ENCODE measurements around the gene CASZ1.
A peak's percentile ranks its signal among the peaks of the same experiment; 100 is the strongest.

The CASZ1 gene

GRCh38 chr1:10716840-10717239 lies 79.6 kb downstream of the CASZ1 start:
- Histone ChIP-seq H3K27ac (ENCODE audit: low read length) (no peak overlapping the region), H3K4me1 (ENCODE audit: control insufficient read depth, low read depth, low read length) (peaks cover 24% of the 10 kb centered on the region), H3K27me3 (ENCODE audit: control insufficient read depth, insufficient read depth, low read length) (no peaks in the 10 kb centered on the region), H3K9ac (ENCODE audit: low read length) (no peak overlapping the region), H3K4me3 (ENCODE audit: low read length) (no peak overlapping the region), H3K36me3 (ENCODE audit: control insufficient read depth, low read depth, low read length) (no peaks in the 10 kb centered on the region), H3K9me3 (ENCODE audit: control insufficient read depth, low read depth, low read length) (no peaks in the 10 kb centered on the region)

- Histone ChIP-seq H3K27ac (ENCODE audit: low read length) (no peak overlapping the region), H3K27me3 (ENCODE audit: control insufficient read depth, insufficient read depth, low read length) (peaks cover 7% of the 10 kb centered on the region), H3K9me3 (ENCODE audit: control insufficient read depth, low read depth, low read length) (no peaks in the 10 kb centered on the region), H3K36me3 (ENCODE audit: control insufficient read depth, low read depth, low read length) (no peaks in the 10 kb centered on the region), H3K9ac (ENCODE audit: low read length) (no peak overlapping the region), H3K4me3 (ENCODE audit: low read length) (no peak overlapping the region), H3K4me1 (ENCODE audit: control insufficient read depth, low read depth, low read length) (peaks cover 23% of the 10 kb centered on the region)
Observed at GRCh38 chr1:10714337-10715114, 81.9 kb downstream of the CASZ1 start.

GRCh38 chr1:10713614-10714013 lies 82.8 kb downstream of the CASZ1 start:
- no peak overlapping the region for H3K9ac ChIP-seq (ENCODE audit: low read length)
- peaks cover 7% of the 10 kb centered on the region for H3K27me3 ChIP-seq (ENCODE audit: control insufficient read depth, insufficient read depth, low read length)
- H3K9me3 ChIP-seq (ENCODE audit: control insufficient read depth, low read depth, low read length), result no peaks in the 10 kb centered on the region
- no peak overlapping the region for H3K27ac ChIP-seq (ENCODE audit: low read length)
- peaks cover 29% of the 10 kb centered on the region for H3K4me1 ChIP-seq (ENCODE audit: control insufficient read depth, low read depth, low read length)
- no peaks in the 10 kb centered on the region for H3K36me3 ChIP-seq (ENCODE audit: control insufficient read depth, low read depth, low read length)
- H3K4me3 ChIP-seq (ENCODE audit: low read length), result no peak overlapping the region

GRCh38 chr1:10712568-10713362 lies 83.7 kb downstream of the CASZ1 start:
- Histone ChIP-seq H3K4me3 (ENCODE audit: low read length) (no peak overlapping the region), H3K36me3 (ENCODE audit: control insufficient read depth, low read depth, low read length) (no peaks in the 10 kb centered on the region), H3K9me3 (ENCODE audit: control insufficient read depth, low read depth, low read length) (no peaks in the 10 kb centered on the region), H3K4me1 (ENCODE audit: control insufficient read depth, low read depth, low read length) (peaks cover 29% of the 10 kb centered on the region), H3K27me3 (ENCODE audit: control insufficient read depth, insufficient read depth, low read length) (peaks cover 15% of the 10 kb centered on the region), H3K27ac (ENCODE audit: low read length) (no peak overlapping the region), H3K9ac (ENCODE audit: low read length) (no peak overlapping the region)

- Histone ChIP-seq H3K9ac (ENCODE audit: low read length) (no peak overlapping the region), H3K27ac (ENCODE audit: low read length) (no peak overlapping the region), H3K27me3 (ENCODE audit: control insufficient read depth, insufficient read depth, low read length) (peaks cover 21% of the 10 kb centered on the region), H3K4me1 (ENCODE audit: control insufficient read depth, low read depth, low read length) (peaks cover 26% of the 10 kb centered on the region), H3K36me3 (ENCODE audit: control insufficient read depth, low read depth, low read length) (no peaks in the 10 kb centered on the region), H3K4me3 (ENCODE audit: low read length) (no peak overlapping the region), H3K9me3 (ENCODE audit: control insufficient read depth, low read depth, low read length) (no peaks in the 10 kb centered on the region)
Observed at GRCh38 chr1:10710489-10710888, 86.0 kb downstream of the CASZ1 start.

- Histone ChIP-seq H3K9ac (ENCODE audit: low read length) (no peak overlapping the region), H3K4me1 (ENCODE audit: control insufficient read depth, low read depth, low read length) (peaks cover 28% of the 10 kb centered on the region), H3K4me3 (ENCODE audit: low read length) (peak overlapping the region; percentile 29), H3K27ac (ENCODE audit: low read length) (no peak overlapping the region), H3K36me3 (ENCODE audit: control insufficient read depth, low read depth, low read length) (no peaks in the 10 kb centered on the region), H3K9me3 (ENCODE audit: control insufficient read depth, low read depth, low read length) (no peaks in the 10 kb centered on the region), H3K27me3 (ENCODE audit: control insufficient read depth, insufficient read depth, low read length) (peaks cover 29% of the 10 kb centered on the region)
Observed at GRCh38 chr1:10709646-10710045, 86.8 kb downstream of the CASZ1 start.

GRCh38 chr1:10709165-10709564 lies 87.3 kb downstream of the CASZ1 start:
- Histone ChIP-seq H3K27me3 (ENCODE audit: control insufficient read depth, insufficient read depth, low read length) (peaks cover 29% of the 10 kb centered on the region), H3K4me1 (ENCODE audit: control insufficient read depth, low read depth, low read length) (peaks cover 27% of the 10 kb centered on the region), H3K9me3 (ENCODE audit: control insufficient read depth, low read depth, low read length) (no peaks in the 10 kb centered on the region), H3K27ac (ENCODE audit: low read length) (no peak overlapping the region), H3K4me3 (ENCODE audit: low read length) (peak overlapping the region; percentile 29), H3K36me3 (ENCODE audit: control insufficient read depth, low read depth, low read length) (no peaks in the 10 kb centered on the region), H3K9ac (ENCODE audit: low read length) (no peak overlapping the region)

GRCh38 chr1:10708757-10709156 lies 87.7 kb downstream of the CASZ1 start:
- Histone ChIP-seq H3K9ac (ENCODE audit: low read length) (no peak overlapping the region), H3K4me1 (ENCODE audit: control insufficient read depth, low read depth, low read length) (peaks cover 31% of the 10 kb centered on the region), H3K4me3 (ENCODE audit: low read length) (peak overlapping the region; percentile 29), H3K27ac (ENCODE audit: low read length) (no peak overlapping the region), H3K9me3 (ENCODE audit: control insufficient read depth, low read depth, low read length) (no peaks in the 10 kb centered on the region), H3K36me3 (ENCODE audit: control insufficient read depth, low read depth, low read length) (no peaks in the 10 kb centered on the region), H3K27me3 (ENCODE audit: control insufficient read depth, insufficient read depth, low read length) (peaks cover 32% of the 10 kb centered on the region)

GRCh38 chr1:10707208-10707607 lies 89.2 kb downstream of the CASZ1 start:
- H3K4me1 ChIP-seq (ENCODE audit: control insufficient read depth, low read depth, low read length), result peaks cover 29% of the 10 kb centered on the region
- peaks cover 40% of the 10 kb centered on the region for H3K27me3 ChIP-seq (ENCODE audit: control insufficient read depth, insufficient read depth, low read length)
- no peaks in the 10 kb centered on the region for H3K9me3 ChIP-seq (ENCODE audit: control insufficient read depth, low read depth, low read length)
- no peak overlapping the region for H3K4me3 ChIP-seq (ENCODE audit: low read length)
- H3K36me3 ChIP-seq (ENCODE audit: control insufficient read depth, low read depth, low read length), result no peaks in the 10 kb centered on the region
- no peak overlapping the region for H3K27ac ChIP-seq (ENCODE audit: low read length)
- no peak overlapping the region for H3K9ac ChIP-seq (ENCODE audit: low read length)

GRCh38 chr1:10706376-10706913 lies 90.0 kb downstream of the CASZ1 start:
- H3K4me1 ChIP-seq (ENCODE audit: control insufficient read depth, low read depth, low read length), result peaks cover 29% of the 10 kb centered on the region
- no peak overlapping the region for H3K9ac ChIP-seq (ENCODE audit: low read length)

GRCh38 chr1:10705953-10706352 lies 90.5 kb downstream of the CASZ1 start:
- Histone ChIP-seq H3K9me3 (ENCODE audit: control insufficient read depth, low read depth, low read length) (no peaks in the 10 kb centered on the region), H3K27ac (ENCODE audit: low read length) (no peak overlapping the region), H3K36me3 (ENCODE audit: control insufficient read depth, low read depth, low read length) (no peaks in the 10 kb centered on the region), H3K27me3 (ENCODE audit: control insufficient read depth, insufficient read depth, low read length) (peaks cover 40% of the 10 kb centered on the region), H3K9ac (ENCODE audit: low read length) (no peak overlapping the region), H3K4me3 (ENCODE audit: low read length) (no peak overlapping the region), H3K4me1 (ENCODE audit: control insufficient read depth, low read depth, low read length) (peaks cover 29% of the 10 kb centered on the region)

More at GRCh38 chr1:10706376-10706913, 90.0 kb downstream of the CASZ1 start:
- H3K4me3 ChIP-seq (ENCODE audit: low read length), result no peak overlapping the region
- H3K27me3 ChIP-seq (ENCODE audit: control insufficient read depth, insufficient read depth, low read length), result peaks cover 40% of the 10 kb centered on the region
- H3K9me3 ChIP-seq (ENCODE audit: control insufficient read depth, low read depth, low read length), result no peaks in the 10 kb centered on the region
- no peak overlapping the region for H3K27ac ChIP-seq (ENCODE audit: low read length)
- no peaks in the 10 kb centered on the region for H3K36me3 ChIP-seq (ENCODE audit: control insufficient read depth, low read depth, low read length)

Data from iPS-18a (cell line).